Calu3 (cell line): ENCODE data around the gene C1orf21. TPM values are rescaled to one million over a fixed set of nuclear protein-coding genes. Genes with fewer than 3 reads are reported as not detected.

ENCODE experiments used
- BruUV-seq: library from RNA; stranded (reverse); fragments of 400-500 nt; replicated peaks from 2 replicates; lab custom pipeline; 2021; lab: Mats Ljungman, UMichigan
- CTCF ChIA-PET: fragments of 300-600 bp; sonication (Branson Sonifier 250); formaldehyde crosslinking; loops from one replicate; lab custom pipeline; 2022; ENCODE audit warnings: antibody characterized with exemption; lab: Charles Lee
- DNase-seq: peaks from one replicate; pipeline ENCODE4 v3.0.0; 2022
- H3K27ac Mint-ChIP-seq: one replicate; pipeline ENCODE4 v1.8.0; 2022; ENCODE audit warnings: mixed read lengths; ENCODE audit not compliant: unreplicated experiment
- H3K27me3 Mint-ChIP-seq: one replicate; pipeline ENCODE4 v1.8.0; 2022; ENCODE audit warnings: mixed read lengths; ENCODE audit not compliant: unreplicated experiment
- H3K36me3 Mint-ChIP-seq: one replicate; pipeline ENCODE4 v1.8.0; 2022; ENCODE audit warnings: mild to moderate bottlenecking, moderate library complexity, mixed read lengths; ENCODE audit not compliant: insufficient read depth, unreplicated experiment
- H3K4me1 Mint-ChIP-seq: one replicate; pipeline ENCODE4 v1.8.0; 2022; ENCODE audit warnings: mild to moderate bottlenecking, low read depth, mixed read lengths; ENCODE audit not compliant: unreplicated experiment
- H3K4me3 Mint-ChIP-seq: one replicate; pipeline ENCODE4 v1.8.0; 2022; ENCODE audit warnings: mild to moderate bottlenecking, low read depth, moderate library complexity, mixed read lengths; ENCODE audit not compliant: unreplicated experiment
- H3K9me3 Mint-ChIP-seq: one replicate; pipeline ENCODE4 v1.8.0; 2022; ENCODE audit warnings: low read depth, mixed read lengths; ENCODE audit not compliant: unreplicated experiment
- CTCF ChIP-seq: fragments of 200-600 bp; IDR thresholded peaks from one replicate; pipeline ENCODE4 v1.8.0; 2022; ENCODE audit warnings: antibody characterized with exemption; ENCODE audit not compliant: unreplicated experiment
- intact Hi-C: fragments of 100-400 bp; cut with micrococcal nuclease; formaldehyde crosslinking; loops from one replicate; pipeline ENCODE4 v1.10.0; 2022; ENCODE audit not compliant: unreplicated experiment
- total RNA-seq: library from RNA; stranded (reverse); gene quantifications from 2 replicates; pipeline ENCODE4 v1.2.3, GENCODE V29; 2022

The C1orf21 gene
- total RNA-seq, 1 experiment from 2014 or later: 20.6 TPM

- Mint-ChIP-seq H3K27me3 (no peaks in the 10 kb centered on the region), H3K27ac (no peak overlapping the region), H3K9me3 (peaks cover 2% of the 10 kb centered on the region), H3K36me3 (no peaks in the 10 kb centered on the region), H3K4me3 (no peak overlapping the region), H3K4me1 (no peaks in the 10 kb centered on the region)
- CTCF ChIA-PET: no interaction called here
- TF ChIP-seq CTCF: no peak
- intact Hi-C loops: no loop called here
- no peak for DNase-seq
- BruUV-seq: no TSS peak
Observed at GRCh38 chr1:184463680-184464079, 76.9 kb downstream of the C1orf21 start.

- BruUV-seq: no TSS peak
- H3K27ac Mint-ChIP-seq: no peak overlapping the region
- no peaks in the 10 kb centered on the region for H3K36me3 Mint-ChIP-seq
- peaks cover 2% of the 10 kb centered on the region for H3K9me3 Mint-ChIP-seq
- no peaks in the 10 kb centered on the region for H3K27me3 Mint-ChIP-seq
- intact Hi-C loops: no loop called here
- CTCF ChIA-PET: interaction anchor here (0.6 kb wide), 1 partner anchor 312 kb away, joined by 6 read pairs; no protein-coding TSS in a partner anchor
- no peak for DNase-seq
- no peaks in the 10 kb centered on the region for H3K4me1 Mint-ChIP-seq
- TF ChIP-seq CTCF: no peak
- no peak overlapping the region for H3K4me3 Mint-ChIP-seq
Observed at GRCh38 chr1:184464757-184465156, 77.9 kb downstream of the C1orf21 start.

- intact Hi-C loops: no loop called here
- no peaks in the 10 kb centered on the region for H3K36me3 Mint-ChIP-seq
- H3K27ac Mint-ChIP-seq: no peak overlapping the region
- CTCF ChIA-PET: interaction anchor here (0.6 kb wide), 1 partner anchor 11 kb away, joined by 4 read pairs; no protein-coding TSS in a partner anchor
- H3K4me3 Mint-ChIP-seq: no peak overlapping the region
- no TSS peak for BruUV-seq
- H3K27me3 Mint-ChIP-seq: no peaks in the 10 kb centered on the region
- no peaks in the 10 kb centered on the region for H3K4me1 Mint-ChIP-seq
- peaks cover under 1% of the 10 kb centered on the region for H3K9me3 Mint-ChIP-seq
- TF ChIP-seq CTCF: no peak
- DNase-seq: no peak
Observed at GRCh38 chr1:184465489-184466146, 78.8 kb downstream of the C1orf21 start.

- Mint-ChIP-seq H3K4me1 (no peaks in the 10 kb centered on the region), H3K9me3 (peaks cover 2% of the 10 kb centered on the region), H3K4me3 (no peak overlapping the region), H3K27ac (no peak overlapping the region), H3K27me3 (no peaks in the 10 kb centered on the region), H3K36me3 (no peaks in the 10 kb centered on the region)
- CTCF ChIA-PET: no interaction called here
- no peak for TF ChIP-seq CTCF
- DNase-seq: no peak
- BruUV-seq: no TSS peak
- intact Hi-C loops: no loop called here
Observed at GRCh38 chr1:184467295-184467694, 80.5 kb downstream of the C1orf21 start.
